H9 (cell line): ENCODE measurements around the gene TANC2. TPM values are rescaled to one million over a fixed set of nuclear protein-coding genes. Genes with fewer than 3 reads are reported as not detected.

Experiments
- DNase-seq: peaks from one replicate; pipeline ENCODE4 v3.0.0-alpha.2; 2017
- H2AFZ ChIP-seq: one replicate; pipeline ENCODE4 v1.6.1; 2013; ENCODE audit warnings: mild to moderate bottlenecking, low read length, control low read depth, moderate library complexity
- H2AK5ac ChIP-seq: 2 replicates; pipeline ENCODE4 v1.6.1; 2013; ENCODE audit warnings: low read length, control low read depth, mixed read lengths; ENCODE audit not compliant: insufficient read length
- H2BK120ac ChIP-seq: one replicate; pipeline ENCODE4 v1.6.1; 2013; ENCODE audit warnings: low read depth, mild to moderate bottlenecking, low read length, control low read depth, inconsistent platforms; ENCODE audit not compliant: poor library complexity, severe bottlenecking
- H2BK12ac ChIP-seq: 2 replicates; pipeline ENCODE4 v1.6.1; 2013; ENCODE audit warnings: low read length, control low read depth, mixed read lengths, low read depth; ENCODE audit not compliant: insufficient read length
- H2BK15ac ChIP-seq: 2 replicates; pipeline ENCODE4 v1.6.1; 2013; ENCODE audit warnings: low read depth, low read length, control low read depth
- H2BK20ac ChIP-seq: one replicate; pipeline ENCODE4 v1.6.1; 2013; ENCODE audit warnings: low read depth, mild to moderate bottlenecking, low read length, control low read depth, inconsistent platforms; ENCODE audit not compliant: poor library complexity, severe bottlenecking
- H2BK5ac ChIP-seq: 2 replicates; pipeline ENCODE4 v1.6.1; 2013; ENCODE audit warnings: low read length, control low read depth, mixed read lengths; ENCODE audit not compliant: insufficient read length
- H3K14ac ChIP-seq: 2 replicates; pipeline ENCODE4 v1.6.1; 2013; ENCODE audit warnings: low read length, control low read depth; ENCODE audit not compliant: insufficient read depth
- H3K18ac ChIP-seq: 2 replicates; pipeline ENCODE4 v1.6.1; 2013; ENCODE audit warnings: low read depth, mild to moderate bottlenecking, mixed read lengths, low read length, control low read depth; ENCODE audit not compliant: insufficient read length
- H3K23ac ChIP-seq: 2 replicates; pipeline ENCODE4 v1.6.1; 2013; ENCODE audit warnings: low read length, control low read depth, mixed read lengths, low read depth; ENCODE audit not compliant: insufficient read length
- H3K23me2 ChIP-seq: 2 replicates; pipeline ENCODE4 v1.6.1; 2013; ENCODE audit warnings: low read depth, mild to moderate bottlenecking, mixed read lengths, low read length, control low read depth; ENCODE audit not compliant: insufficient read length, poor library complexity, severe bottlenecking
- H3K27ac ChIP-seq: 2 replicates; pipeline ENCODE4 v1.5.1; 2013; ENCODE audit warnings: low read length, control low read depth, mixed read lengths, low read depth; ENCODE audit not compliant: insufficient read length
- H3K27me3 ChIP-seq: 2 replicates; pipeline ENCODE4 v1.6.1; 2013; ENCODE audit warnings: low read length, control low read depth, inconsistent platforms; ENCODE audit not compliant: insufficient read depth
- H3K4ac ChIP-seq: 2 replicates; pipeline ENCODE4 v1.6.1; 2013; ENCODE audit warnings: low read depth, mild to moderate bottlenecking, control low read depth, inconsistent platforms, low read length, moderate library complexity
- H3K4me1 ChIP-seq: 2 replicates; pipeline ENCODE4 v1.6.1; 2013; ENCODE audit warnings: low read length, control low read depth, inconsistent platforms; ENCODE audit not compliant: insufficient read depth
- H3K4me2 ChIP-seq: 2 replicates; pipeline ENCODE4 v1.6.1; 2013; ENCODE audit warnings: low read length, control low read depth, mixed read lengths; ENCODE audit not compliant: insufficient read length, insufficient read depth
- H3K56ac ChIP-seq: 2 replicates; pipeline ENCODE4 v1.6.1; 2013; ENCODE audit warnings: low read depth, mild to moderate bottlenecking, mixed read lengths, low read length, control low read depth; ENCODE audit not compliant: insufficient read length
- H3K79me1 ChIP-seq: 2 replicates; pipeline ENCODE4 v1.6.1; 2013; ENCODE audit warnings: low read depth, mild to moderate bottlenecking, moderate library complexity, low read length, control low read depth, inconsistent platforms; ENCODE audit not compliant: insufficient read depth, poor library complexity, severe bottlenecking
- H3K79me2 ChIP-seq: 2 replicates; pipeline ENCODE4 v1.6.1; 2013; ENCODE audit warnings: low read length, control low read depth, inconsistent platforms; ENCODE audit not compliant: insufficient read depth
- H3K9ac ChIP-seq: 2 replicates; pipeline ENCODE4 v1.6.1; 2013; ENCODE audit warnings: low read length, control low read depth, mixed read lengths; ENCODE audit not compliant: insufficient read length; ENCODE audit errors: extremely low read depth
- H3K9me3 ChIP-seq: one replicate; pipeline ENCODE4 v1.6.1; 2013; ENCODE audit warnings: low read depth, low read length, inconsistent platforms; ENCODE audit not compliant: control insufficient read depth
- H3T11ph ChIP-seq: one replicate; pipeline ENCODE4 v1.6.1; 2013; ENCODE audit warnings: mild to moderate bottlenecking, low read length, control low read depth, inconsistent platforms
- H4K20me1 ChIP-seq: one replicate; pipeline ENCODE4 v1.6.1; 2013; ENCODE audit not compliant: control insufficient read depth, insufficient read length, insufficient read depth
- H4K5ac ChIP-seq: 2 replicates; pipeline ENCODE4 v1.6.1; 2013; ENCODE audit warnings: low read depth, mild to moderate bottlenecking, mixed read lengths, low read length, control low read depth; ENCODE audit not compliant: insufficient read length
- H4K8ac ChIP-seq: replicated peaks from 2 replicates; pipeline ENCODE4 v1.6.1; 2013; ENCODE audit warnings: low read length, control low read depth, mixed read lengths, low read depth; ENCODE audit not compliant: insufficient read length
- H4K91ac ChIP-seq: 2 replicates; pipeline ENCODE4 v1.6.1; 2013; ENCODE audit warnings: low read depth, mild to moderate bottlenecking, moderate library complexity, mixed read lengths, low read length, control low read depth; ENCODE audit not compliant: insufficient read length
- H3K27ac Mint-ChIP-seq, 3 experiments: 2 replicates in 2 of 3; 3 replicates in 1 of 3; pipeline ENCODE4 v1.8.0; 2020 to 2021; ENCODE audit warnings: mixed read lengths in 3 of 3, mild to moderate bottlenecking in 1 of 3, moderate library complexity in 1 of 3
- H3K27me3 Mint-ChIP-seq: 2 replicates; pipeline ENCODE4 v1.8.0; 2021; ENCODE audit warnings: low read depth, mild to moderate bottlenecking, moderate library complexity, mixed read lengths
- H3K36me3 Mint-ChIP-seq, 3 experiments: 2 replicates in 2 of 3; 3 replicates in 1 of 3; pipeline ENCODE4 v1.8.0; 2020 to 2021; ENCODE audit warnings: low read depth in 3 of 3, mixed read lengths in 3 of 3; ENCODE audit not compliant: insufficient read depth in 1 of 3
- H3K4me1 Mint-ChIP-seq, 2 experiments: 2 replicates each; pipeline ENCODE4 v1.8.0; 2020; ENCODE audit warnings: mixed read lengths in 2 of 2
- H3K4me3 Mint-ChIP-seq, 2 experiments: 2 replicates in 1 of 2; 3 replicates in 1 of 2; pipeline ENCODE4 v1.8.0; 2020 to 2021; ENCODE audit warnings: mild to moderate bottlenecking in 2 of 2, mixed read lengths in 2 of 2, moderate library complexity in 1 of 2
- H3K9me3 Mint-ChIP-seq, 2 experiments: 2 replicates in 1 of 2; 3 replicates in 1 of 2; pipeline ENCODE4 v1.8.0; 2020; ENCODE audit warnings: mild to moderate bottlenecking in 2 of 2, mixed read lengths in 2 of 2, moderate library complexity in 1 of 2
- WGBS: extraction: QIAGEN DNeasy Blood & Tissue Kit; methylation state at CpG from one replicate; pipeline ENCODE4 v1.1.7; 2013; ENCODE audit warnings: missing lambda C conversion rate, low lambda C conversion rate, mixed read lengths; ENCODE audit not compliant: insufficient read length; ENCODE audit errors: extremely low coverage; 5-methylcytosine and 5-hydroxymethylcytosine counted together
- total RNA-seq: library from RNA; stranded (reverse); gene quantifications from 2 replicates; pipeline ENCODE4 v1.2.1, GENCODE V29; 2021
- TF ChIP-seq, protein P1 (sequence below): fragments of 200-600 bp; sonication (generic); conservative IDR thresholded peaks from 3 replicates; pipeline ENCODE4 v1.8.0; 2021; ENCODE audit warnings: antibody characterized with exemption, mild to moderate bottlenecking

The TANC2 gene
- total RNA-seq, 1 experiment from 2014 or later: 7.3 TPM

DNA sequence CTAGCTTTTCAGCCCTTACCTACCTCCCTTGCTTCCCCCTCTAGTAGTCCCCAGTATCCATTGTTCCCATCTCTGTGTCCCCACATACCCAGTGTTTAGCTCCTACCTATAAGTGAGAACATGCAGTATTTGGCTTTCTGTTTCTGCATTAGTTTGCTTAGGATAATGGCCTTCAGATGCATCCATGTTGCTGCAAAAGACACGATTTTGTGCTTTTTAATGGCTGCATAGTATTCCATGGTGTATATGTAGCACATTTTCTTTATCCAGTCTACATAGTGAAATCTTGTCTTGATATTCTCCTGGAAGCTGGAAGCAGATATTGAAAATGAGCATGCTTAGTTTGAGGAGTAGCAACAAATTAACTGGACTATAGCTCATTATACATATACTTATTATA is 45.7 kb upstream of the TANC2 start:
- Histone ChIP-seq H3K4me1 (no peaks in the 10 kb centered on the region), H3K4me2 (no peak overlapping the region)
- WGBS: no CpG with 5 or more reads among the region's 1 CpG

More for the DNA sequence above, 45.7 kb upstream of the TANC2 start:
- Histone ChIP-seq H3K9me3 (no peaks in the 10 kb centered on the region), H3K14ac (no peak overlapping the region), H2BK20ac (no peak overlapping the region), H2BK120ac (no peak overlapping the region), H4K91ac (no peak overlapping the region), H2AFZ (no peak overlapping the region), H2BK15ac (no peak overlapping the region), H3K56ac (no peak overlapping the region), H3K23me2 (no peaks in the 10 kb centered on the region), H2BK12ac (no peak overlapping the region), H3K27ac (no peak overlapping the region), H3K27me3 (no peaks in the 10 kb centered on the region), H3K18ac (no peak overlapping the region), H4K5ac (no peak overlapping the region), H4K8ac (no peak overlapping the region), H3K4ac (no peak overlapping the region), H4K20me1 (no peaks in the 10 kb centered on the region), H3K79me1 (no peaks in the 10 kb centered on the region), H3K23ac (no peak overlapping the region), H3K79me2 (no peaks in the 10 kb centered on the region), H3T11ph (no peak overlapping the region), H2BK5ac (no peak overlapping the region), H2AK5ac (no peak overlapping the region), H3K9ac (no peak overlapping the region)
- TF ChIP-seq, protein P1, sequence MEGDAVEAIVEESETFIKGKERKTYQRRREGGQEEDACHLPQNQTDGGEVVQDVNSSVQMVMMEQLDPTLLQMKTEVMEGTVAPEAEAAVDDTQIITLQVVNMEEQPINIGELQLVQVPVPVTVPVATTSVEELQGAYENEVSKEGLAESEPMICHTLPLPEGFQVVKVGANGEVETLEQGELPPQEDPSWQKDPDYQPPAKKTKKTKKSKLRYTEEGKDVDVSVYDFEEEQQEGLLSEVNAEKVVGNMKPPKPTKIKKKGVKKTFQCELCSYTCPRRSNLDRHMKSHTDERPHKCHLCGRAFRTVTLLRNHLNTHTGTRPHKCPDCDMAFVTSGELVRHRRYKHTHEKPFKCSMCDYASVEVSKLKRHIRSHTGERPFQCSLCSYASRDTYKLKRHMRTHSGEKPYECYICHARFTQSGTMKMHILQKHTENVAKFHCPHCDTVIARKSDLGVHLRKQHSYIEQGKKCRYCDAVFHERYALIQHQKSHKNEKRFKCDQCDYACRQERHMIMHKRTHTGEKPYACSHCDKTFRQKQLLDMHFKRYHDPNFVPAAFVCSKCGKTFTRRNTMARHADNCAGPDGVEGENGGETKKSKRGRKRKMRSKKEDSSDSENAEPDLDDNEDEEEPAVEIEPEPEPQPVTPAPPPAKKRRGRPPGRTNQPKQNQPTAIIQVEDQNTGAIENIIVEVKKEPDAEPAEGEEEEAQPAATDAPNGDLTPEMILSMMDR: no peak
- Mint-ChIP-seq H3K9me3 (no peaks in the 10 kb centered on the region), H3K27me3 (no peaks in the 10 kb centered on the region), H3K4me3 (no peak overlapping the region), H3K36me3 (no peaks in the 10 kb centered on the region), H3K27ac (no peak overlapping the region), H3K4me1 (peaks cover 3% of the 10 kb centered on the region in 2 experiments; a peak in 3 of 4 replicates)
- DNase-seq: no peak
